SIG-M5 treated with dmso at 0.1 percent for 504 hours (cell line): ENCODE results near the gene AGPAT2.
"Not testable (repeated sequence)": the region's sequence is repeated elsewhere in the genome, so short reads cannot be mapped to it uniquely, and the experiment has no call there.

Source experiments
- DNase-seq: peaks from one replicate; lab custom pipeline; 2025; ENCODE audit not compliant: unreplicated experiment; lab: John Stamatoyannopoulos, UW

Gene AGPAT2

DNA sequence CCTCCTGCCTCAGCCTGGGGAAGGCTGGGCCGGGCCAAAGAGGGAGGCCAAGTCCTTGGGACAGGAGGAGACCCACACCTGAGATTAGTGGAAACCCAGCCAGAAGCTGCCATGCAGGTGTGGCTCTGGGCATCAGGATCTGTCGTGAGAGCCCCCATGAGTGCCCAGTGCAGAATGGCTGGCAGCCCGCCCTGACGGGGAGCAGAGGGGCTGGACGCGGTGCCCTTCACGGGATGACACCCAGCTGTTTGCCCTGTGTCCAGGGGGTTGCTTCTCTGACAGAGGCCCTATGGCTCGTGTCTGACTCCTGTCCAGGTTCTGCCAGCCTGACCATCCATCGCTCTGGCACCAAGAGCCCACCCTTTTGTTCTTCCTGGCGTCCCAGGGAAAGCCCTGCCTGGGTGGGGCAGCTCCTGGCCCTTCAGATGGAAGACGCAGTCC lies 33.7 kb upstream of the AGPAT2 start:
- no peak for DNase-seq

DNA sequence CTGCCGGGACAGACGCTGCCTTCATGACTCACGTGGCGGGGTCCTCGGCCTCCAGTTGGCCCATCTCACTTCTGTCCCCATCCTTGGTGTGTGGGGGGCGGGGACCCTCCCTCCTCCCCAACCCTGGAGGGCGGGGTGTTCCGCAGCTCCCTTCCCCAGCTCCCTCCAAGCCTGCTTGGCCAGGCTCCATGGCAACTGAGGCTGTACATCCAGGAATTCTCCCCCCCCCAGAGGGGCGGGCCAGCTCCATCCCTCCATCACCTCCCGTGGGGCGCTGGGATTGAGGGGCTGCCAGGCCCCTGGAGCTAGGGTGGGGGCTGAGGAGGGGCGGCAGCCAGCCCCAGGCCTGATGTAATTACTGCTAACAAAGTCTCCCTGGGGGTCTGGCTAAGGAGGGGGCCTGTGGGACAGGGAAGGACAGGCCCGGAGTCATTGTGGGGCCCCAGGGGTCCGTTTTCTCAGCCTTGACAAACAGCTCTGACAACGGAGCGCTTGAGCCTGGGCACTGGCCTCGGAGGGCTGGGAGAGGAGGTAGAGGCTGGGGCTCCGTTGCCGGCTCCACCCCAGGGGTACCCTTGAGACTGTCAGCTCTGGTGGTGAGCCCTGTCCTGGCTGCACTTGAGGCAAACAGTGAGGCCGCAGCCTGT lies 33.1 kb upstream of the AGPAT2 start:
- DNase-seq, result no peak

- DNase-seq, result no peak
Measured at GRCh38 chr9:136719195-136719880, 32.1 kb upstream of the AGPAT2 start.

GRCh38 chr9:136718345-136719194 lies 31.3 kb upstream of the AGPAT2 start:
- no peak for DNase-seq

DNA sequence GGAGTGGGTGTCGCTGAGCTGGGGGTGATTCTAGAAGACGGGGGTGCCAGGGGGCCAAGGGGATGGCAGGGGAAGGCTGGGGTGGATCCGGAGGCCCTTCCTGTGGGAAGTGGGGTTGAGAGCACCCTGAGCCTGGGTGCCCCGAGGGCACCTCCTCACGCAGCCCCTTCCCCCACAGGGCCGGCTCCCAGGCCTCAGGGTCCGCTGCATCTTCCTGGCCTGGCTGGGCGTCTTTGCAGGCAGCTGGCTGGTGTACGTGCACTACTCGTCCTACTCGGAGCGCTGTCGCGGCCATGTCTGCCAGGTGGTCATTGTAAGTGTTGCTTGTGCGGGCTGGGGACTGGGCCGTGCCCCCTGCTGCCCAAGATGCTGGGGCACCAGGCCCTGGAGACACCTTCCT lies 30.1 kb upstream of the AGPAT2 start:
- no peak for DNase-seq

- no peak for DNase-seq
Measured at GRCh38 chr9:136714893-136715274, 27.6 kb upstream of the AGPAT2 start.

DNA sequence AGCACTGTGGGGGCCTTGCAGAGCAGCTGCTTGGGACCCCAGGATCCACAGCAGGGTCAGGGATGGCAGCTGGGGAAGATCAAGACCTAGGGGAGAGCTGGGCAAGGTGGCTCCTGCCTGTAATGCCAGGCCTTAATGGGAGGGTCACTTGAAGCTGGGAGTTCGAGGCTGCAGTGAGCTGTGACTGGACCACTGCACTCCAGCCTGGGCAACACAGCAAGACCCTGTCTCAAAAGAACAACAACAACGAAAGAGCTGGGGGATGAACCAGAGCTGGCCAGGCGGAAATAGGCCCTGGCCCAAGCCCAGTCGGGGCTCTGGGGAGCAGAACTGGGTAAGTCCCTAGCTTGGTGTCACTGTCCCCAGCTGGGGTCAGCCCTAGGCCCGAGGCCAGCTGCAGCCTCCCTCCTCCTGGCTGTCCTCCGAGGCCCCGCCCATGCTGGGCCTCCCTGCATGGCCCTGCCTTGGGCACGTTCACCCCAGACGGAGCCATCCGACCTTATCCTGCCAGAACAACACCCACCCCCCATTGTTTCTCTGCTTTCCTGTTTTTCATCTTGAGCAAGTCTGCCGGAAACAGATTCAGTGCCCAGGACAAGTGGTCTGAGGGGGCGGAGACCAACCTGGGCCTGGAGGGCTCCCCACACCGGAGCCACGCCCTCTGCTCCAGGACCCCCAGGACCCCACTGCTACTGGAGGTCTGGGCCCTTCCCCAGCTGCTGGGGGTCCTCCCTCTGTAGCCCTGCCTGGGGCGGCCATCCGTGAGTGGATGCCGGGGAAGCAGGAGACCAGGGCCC lies 27.0 kb upstream of the AGPAT2 start:
- DNase-seq, result no peak

DNA sequence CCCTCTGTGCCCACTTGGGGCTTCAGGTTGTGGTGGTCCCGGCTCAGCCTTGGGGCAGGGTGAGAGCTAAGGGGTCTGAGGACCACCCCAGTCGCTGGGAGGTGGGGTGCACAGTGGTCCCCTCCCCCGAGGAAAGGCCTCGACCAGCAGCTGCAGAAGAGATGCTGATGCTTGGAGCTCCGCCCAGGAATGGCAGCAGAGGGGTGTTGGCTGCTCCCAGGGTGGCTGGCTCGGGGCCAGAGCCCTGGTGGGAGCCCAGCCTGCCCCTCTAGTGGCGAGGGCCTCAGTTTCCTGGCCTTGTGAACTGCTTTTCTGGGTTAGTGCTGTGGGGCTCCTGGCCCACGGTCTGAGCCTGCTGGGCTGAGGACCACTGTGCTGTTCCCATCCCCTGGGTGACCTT lies 26.3 kb upstream of the AGPAT2 start:
- DNase-seq, result no peak

GRCh38 chr9:136712690-136713544 lies 25.7 kb upstream of the AGPAT2 start:
- no peak for DNase-seq

DNA sequence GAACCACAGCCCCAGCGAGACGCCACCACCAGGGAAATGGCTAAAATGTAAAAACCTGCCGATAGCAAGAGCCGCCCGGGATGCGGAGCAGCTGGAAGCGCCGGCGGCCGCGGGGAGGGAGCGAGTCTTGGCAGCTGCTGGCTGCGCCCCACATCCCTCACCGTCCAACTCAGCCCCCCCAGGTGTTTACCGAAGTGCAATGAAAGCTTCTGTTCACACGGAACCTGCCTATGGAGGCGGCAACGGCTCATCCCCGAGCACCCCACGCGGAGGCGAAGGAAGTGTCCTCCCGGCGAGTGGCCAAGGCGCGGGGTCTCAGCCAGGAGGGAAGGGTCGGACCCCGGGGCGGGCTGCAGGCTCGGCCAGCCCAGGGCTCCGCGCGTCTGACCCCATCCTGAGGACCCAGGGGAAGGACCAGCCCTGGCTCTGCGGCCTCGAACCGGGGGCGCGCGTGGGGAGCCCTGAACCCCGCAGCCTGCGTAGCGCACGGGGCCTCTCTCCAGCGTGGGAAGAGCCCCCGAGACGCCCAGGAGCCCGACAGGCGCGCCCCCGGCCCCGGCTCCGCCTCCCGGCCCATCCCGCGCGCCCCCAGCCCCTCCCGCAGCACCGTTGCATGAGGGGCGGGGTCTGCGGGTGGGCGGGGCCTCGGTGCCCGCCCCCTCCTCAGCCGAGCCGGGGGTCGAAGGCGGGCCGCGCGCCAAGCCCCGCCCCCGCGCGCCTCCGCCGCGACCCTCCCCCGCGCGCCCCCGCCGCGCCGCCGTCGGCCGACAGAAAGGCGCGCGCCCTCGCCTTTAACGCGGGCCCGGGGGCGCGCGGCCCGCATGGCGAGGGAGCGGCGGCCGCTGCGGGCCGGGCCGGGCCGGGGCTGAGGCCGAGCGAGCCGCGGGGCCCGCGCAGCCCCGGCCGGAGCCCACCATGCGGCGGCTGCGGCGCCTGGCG lies 24.8 kb upstream of the AGPAT2 start, which contains the start of gene DIPK1B:
Gene DIPK1B, plus strand, starts transcription at position 822 of the 939 bp plus-strand sequence. Its CDS starts 94 bp downstream, at position 916.
- no peak for DNase-seq

DNA sequence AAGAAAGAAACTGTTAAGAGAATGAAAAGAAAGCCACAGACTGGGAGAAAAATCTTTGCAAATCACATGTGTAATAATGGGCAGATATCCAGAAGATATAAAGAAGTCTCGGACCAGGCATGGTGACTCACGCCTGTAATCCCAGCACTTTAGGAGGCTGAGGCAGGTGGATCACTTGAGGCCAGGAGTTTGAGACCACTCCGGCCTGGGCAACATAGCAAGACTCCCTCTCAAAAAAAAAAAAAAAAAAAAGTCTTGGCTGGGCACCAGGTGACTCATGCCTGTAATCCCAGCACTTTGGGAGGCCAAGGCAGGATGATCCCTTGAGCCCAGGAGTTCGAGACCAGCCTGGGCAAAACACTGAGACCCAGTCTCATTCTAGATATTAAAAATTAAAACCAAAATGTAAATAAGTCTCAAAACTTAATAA lies 24.0 kb upstream of the AGPAT2 start:
- DNase-seq, result not testable (repeated sequence)

- DNase-seq, result no peak
Measured at GRCh38 chr9:136710543-136710942, 23.3 kb upstream of the AGPAT2 start.

DNA sequence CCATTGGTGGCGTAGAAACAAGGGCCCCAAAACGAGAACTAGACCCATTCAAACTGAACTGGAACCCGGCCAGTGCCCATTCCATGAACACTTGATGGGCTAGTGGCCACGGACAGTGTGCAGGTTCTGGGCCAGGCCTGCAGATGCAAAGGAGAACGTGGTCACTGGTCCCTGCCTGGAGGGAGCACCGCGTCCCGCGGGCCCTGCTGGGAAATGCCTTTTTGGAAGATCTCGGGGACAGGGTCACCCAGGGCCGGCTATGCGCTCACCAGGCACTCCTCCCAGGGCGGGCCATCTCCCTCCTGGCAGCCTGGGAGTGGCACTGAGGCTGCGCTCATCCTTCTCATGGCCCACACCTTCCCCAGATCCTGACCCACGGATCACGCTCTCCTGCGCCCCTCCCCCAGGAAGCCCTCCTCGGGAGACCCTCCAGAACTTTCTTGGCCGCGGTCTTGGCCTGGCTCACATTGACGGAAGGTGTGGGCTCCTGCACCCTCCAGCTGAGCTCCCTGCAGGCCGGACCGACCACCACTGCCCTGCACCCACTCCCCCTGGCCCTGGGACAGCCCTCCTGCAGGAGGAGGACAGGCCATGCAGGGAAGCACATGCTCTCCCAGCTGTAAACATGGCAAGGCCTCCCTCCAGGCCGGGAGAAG lies 22.3 kb upstream of the AGPAT2 start:
- no peak for DNase-seq

- no peak for DNase-seq
Measured at GRCh38 chr9:136707849-136708517, 20.7 kb upstream of the AGPAT2 start.

DNA sequence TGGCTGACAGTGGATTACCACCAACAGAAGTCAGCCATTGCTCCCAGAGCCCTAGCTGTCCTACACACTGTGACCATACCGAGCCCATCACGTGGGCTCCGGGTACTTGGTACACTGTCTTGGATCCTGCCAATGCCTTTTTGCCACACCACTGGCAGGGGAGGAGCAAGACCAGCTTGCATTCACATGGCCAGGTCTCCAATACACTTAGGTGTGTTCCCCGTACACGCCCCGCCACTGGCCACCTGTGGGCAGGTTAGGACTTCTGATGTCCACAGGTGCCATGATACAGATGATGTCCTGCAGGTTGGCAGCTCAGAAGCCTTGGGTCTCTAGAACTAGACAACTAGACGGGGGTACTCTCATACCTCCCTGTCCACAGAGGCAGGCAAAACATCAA lies 19.8 kb upstream of the AGPAT2 start:
- no peak for DNase-seq

- DNase-seq, result peak; percentile 43
Measured at GRCh38 chr9:136705564-136705963, 18.3 kb upstream of the AGPAT2 start.

GRCh38 chr9:136704741-136705140 lies 17.5 kb upstream of the AGPAT2 start:
- not testable (repeated sequence) for DNase-seq
